Lower leg skin (tissue), 4 donors: Measurements from ENCODE around the gene ZNF18. TPM values are rescaled to one million over a fixed set of nuclear protein-coding genes. Genes with fewer than 3 reads are reported as not detected.
A peak's percentile ranks its signal among the peaks of the same experiment; 100 is the strongest.

ENCODE experiments used
- DNase-seq, 2 donors: peaks; one replicate each; pipeline ENCODE4 v3.0.0-alpha.2; 2019; ENCODE audit warnings: low spot score in 2 of 2
- H3K4me3 ChIP-seq: fragments of 200-600 bp; sonication (generic); 2 replicates; pipeline ENCODE4 v1.5.1; 2017; ENCODE audit warnings: mild to moderate bottlenecking, low read depth; ENCODE audit not compliant: poor library complexity, severe bottlenecking
- CTCF ChIP-seq, 3 donors: fragments of 450-650 bp; IDR thresholded peaks; one replicate each; pipeline ENCODE4 v1.5.1; 2016; ENCODE audit warnings: antibody characterized with exemption in 3 of 3, mild to moderate bottlenecking in 3 of 3, moderate library complexity in 2 of 3
- POLR2A ChIP-seq, 2 donors: fragments of 450-650 bp; IDR thresholded peaks; one replicate each; pipeline ENCODE4 v1.6.1; 2016 to 2017; ENCODE audit warnings: antibody characterized with exemption in 2 of 2, mild to moderate bottlenecking in 1 of 2, moderate library complexity in 1 of 2
- WGBS, 2 donors: methylation state at CpG; one replicate each; pipeline ENCODE4 v1.1.5; 2018; 5-methylcytosine and 5-hydroxymethylcytosine counted together
- intact Hi-C: fragments of 100-400 bp; cut with DNase I; formaldehyde crosslinking; loops from one replicate; pipeline ENCODE4 v1.15.0; 2023; ENCODE audit warnings: low total_unique reads
- total RNA-seq, 4 donors: library from RNA; depleted of rRNA; stranded (reverse); fragments of >200 nt; gene quantifications; one replicate each; pipeline ENCODE4 v1.1.0, GENCODE V29; 2016

ZNF18 gene
- total RNA-seq: 10 to 100 TPM; 13.0 to 21.7 (median 15.3) TPM

GRCh38 chr17:11997147-11997971, at the start of gene ZNF18:
Gene ZNF18 (minus strand): TSS chr17:11997475. CDS start chr17:11992829, 4,646 bp downstream.
- peak; percentile 94 to 99 for DNase-seq
- intact Hi-C loops: no loop called here
- H3K4me3 ChIP-seq: peak within 1 kb of the TSS; percentile 70
- TF ChIP-seq CTCF (IDR thresholded peaks at IDR 0.05) (no peak), POLR2A (IDR thresholded peaks at IDR 0.05) (peak in 1 of 2 donors; percentile 94)
- WGBS, 2 donors: 0 to 1% methylated on average over 27 to 29 of the region's 74 CpGs

- no peak for DNase-seq
- no peak overlapping the region for H3K4me3 ChIP-seq
- TF ChIP-seq CTCF (IDR thresholded peaks at IDR 0.05): no peak
- TF ChIP-seq POLR2A (IDR thresholded peaks at IDR 0.05): no peak
- 48 to 51% methylated on average over 2 of the region's 2 CpGs for WGBS, 2 donors
- intact Hi-C loops: no loop called here
Measured at GRCh38 chr17:12046786-12047185, 49.5 kb upstream of the ZNF18 start.

GRCh38 chr17:12043702-12044101, 46.4 kb upstream of the ZNF18 start:
- TF ChIP-seq CTCF (IDR thresholded peaks at IDR 0.05) (no peak), POLR2A (IDR thresholded peaks at IDR 0.05) (no peak)
- WGBS, 2 donors: 93 to 98% methylated on average over 6 of the region's 6 CpGs
- intact Hi-C loops: no loop called here
- no peak for DNase-seq
- no peak overlapping the region for H3K4me3 ChIP-seq

- no peak overlapping the region for H3K4me3 ChIP-seq
- no peak for DNase-seq
- intact Hi-C loops: no loop called here
- 27 to 36% methylated on average over 3 of the region's 3 CpGs for WGBS, 2 donors
- no peak for TF ChIP-seq CTCF (IDR thresholded peaks at IDR 0.05)
- TF ChIP-seq POLR2A (IDR thresholded peaks at IDR 0.05): no peak
Measured at GRCh38 chr17:12041312-12041711, 44.0 kb upstream of the ZNF18 start.

- no peak for TF ChIP-seq POLR2A (IDR thresholded peaks at IDR 0.05)
- TF ChIP-seq CTCF (IDR thresholded peaks at IDR 0.05): no peak
- intact Hi-C loops: no loop called here
- 43 to 58% methylated on average over 3 of the region's 3 CpGs for WGBS, 2 donors
- H3K4me3 ChIP-seq: no peak overlapping the region
- no peak for DNase-seq
Measured at GRCh38 chr17:12040478-12040877, 43.2 kb upstream of the ZNF18 start.
